HG03095 (cell line): ENCODE results near the gene AMN.

Experiments used
- ATAC-seq: cut with Tn5 transposase; IDR thresholded peaks from one replicate; pipeline ENCODE4 v1.9.1; 2021; ENCODE audit warnings: moderate library complexity; ENCODE audit not compliant: unreplicated experiment

The AMN gene

DNA sequence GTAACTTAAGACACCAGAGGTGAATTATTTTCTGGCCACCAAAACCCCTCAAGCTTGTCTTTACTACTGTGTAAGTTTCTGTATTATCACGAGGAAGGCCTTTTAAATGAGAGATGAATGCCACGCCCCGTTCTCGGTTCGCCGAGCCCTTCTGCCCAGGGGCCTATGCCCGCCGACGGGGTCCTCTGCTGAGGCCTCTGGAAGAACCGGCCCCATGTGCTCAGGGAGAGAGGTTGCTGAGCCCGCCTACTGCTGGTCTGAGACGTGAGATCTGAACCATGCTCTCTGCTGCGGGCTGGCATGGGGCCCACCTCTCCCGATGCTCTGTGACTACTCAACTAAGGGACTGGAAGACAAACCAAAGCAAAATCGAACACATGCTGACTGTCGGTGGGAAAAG is 21.0 kb downstream of the AMN start:
- no peak for ATAC-seq

- no peak for ATAC-seq
These were observed 21.5 kb downstream of the AMN start for GRCh38 chr14:102943979-102944378.

- ATAC-seq, result no peak
These were observed 22.2 kb downstream of the AMN start for GRCh38 chr14:102944448-102945330.

DNA sequence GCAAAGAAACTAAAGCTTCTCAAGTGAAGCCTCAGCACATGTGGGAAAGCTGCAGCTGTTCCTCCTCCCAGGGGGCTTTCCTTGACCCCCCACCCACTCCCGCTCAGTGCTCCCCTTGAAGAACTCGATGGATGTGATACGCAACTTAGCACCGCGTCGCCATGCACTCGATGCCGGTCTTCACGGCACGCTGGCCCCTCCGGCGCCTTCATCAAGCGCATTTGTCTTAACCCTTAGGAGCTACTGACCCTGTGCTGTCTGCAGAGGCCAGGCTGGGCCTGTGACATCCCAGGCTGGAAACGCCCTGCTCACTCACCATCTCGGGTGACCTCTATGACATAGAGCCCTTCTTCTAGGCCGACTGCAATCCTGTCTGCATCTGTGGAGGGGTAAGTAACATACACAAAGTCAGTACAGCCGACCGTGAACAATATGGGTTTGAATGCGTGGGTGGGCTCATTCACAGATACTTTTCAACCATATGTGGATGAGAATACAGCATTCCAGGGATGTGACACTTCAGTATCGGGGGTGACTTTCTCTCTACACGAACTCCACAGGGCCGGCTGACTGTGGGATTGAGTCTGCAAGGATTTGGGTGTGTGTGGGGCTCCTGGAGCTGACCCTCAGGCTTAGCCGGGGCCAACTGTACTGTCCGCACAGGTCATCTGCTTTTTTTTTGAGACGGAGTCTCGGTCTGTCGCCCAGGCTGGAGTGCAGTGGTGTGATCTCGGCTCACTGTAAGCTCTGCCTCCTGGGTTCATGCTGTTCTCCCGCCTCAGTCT is 23.1 kb downstream of the AMN start:
- no peak for ATAC-seq

DNA sequence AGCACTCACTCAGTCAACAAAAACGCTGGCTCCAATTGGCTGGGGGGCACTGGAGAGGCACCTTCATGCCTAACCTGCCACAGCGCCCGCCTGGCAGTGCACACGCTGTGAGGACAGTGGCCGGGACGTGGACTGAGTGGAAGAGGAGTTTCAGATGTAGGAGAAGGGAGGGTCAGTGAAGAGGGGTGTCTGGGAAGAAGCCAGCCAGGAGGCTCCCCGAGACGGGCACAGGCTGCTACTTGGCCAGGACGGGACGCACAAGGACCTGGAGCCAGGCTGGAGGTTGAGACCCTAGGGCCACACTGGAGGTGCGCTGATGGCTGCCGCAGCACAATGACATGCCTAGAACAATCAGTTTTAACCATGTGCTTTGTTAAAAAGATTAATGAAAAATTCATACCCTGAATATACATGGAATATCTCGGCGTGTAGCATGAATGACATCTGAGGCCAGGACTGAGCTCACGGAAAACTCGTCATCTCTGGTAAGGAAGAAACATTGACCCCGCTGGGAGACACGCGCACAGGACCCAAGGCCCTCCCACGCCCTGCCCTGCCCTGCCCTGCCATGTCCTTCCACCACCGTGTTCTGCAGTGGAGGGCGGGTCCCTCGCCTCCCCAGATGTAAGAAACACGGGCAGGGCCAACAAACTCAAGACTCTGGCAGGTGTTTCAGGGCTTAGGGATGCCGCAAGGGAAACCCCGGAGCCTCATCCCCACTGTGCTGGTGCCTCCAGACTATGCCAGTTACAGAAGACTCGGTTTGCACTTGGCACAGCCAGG is 25.0 kb downstream of the AMN start:
- ATAC-seq, result no peak

- no peak for ATAC-seq
These were observed 26.2 kb downstream of the AMN start for GRCh38 chr14:102948698-102949061.

DNA sequence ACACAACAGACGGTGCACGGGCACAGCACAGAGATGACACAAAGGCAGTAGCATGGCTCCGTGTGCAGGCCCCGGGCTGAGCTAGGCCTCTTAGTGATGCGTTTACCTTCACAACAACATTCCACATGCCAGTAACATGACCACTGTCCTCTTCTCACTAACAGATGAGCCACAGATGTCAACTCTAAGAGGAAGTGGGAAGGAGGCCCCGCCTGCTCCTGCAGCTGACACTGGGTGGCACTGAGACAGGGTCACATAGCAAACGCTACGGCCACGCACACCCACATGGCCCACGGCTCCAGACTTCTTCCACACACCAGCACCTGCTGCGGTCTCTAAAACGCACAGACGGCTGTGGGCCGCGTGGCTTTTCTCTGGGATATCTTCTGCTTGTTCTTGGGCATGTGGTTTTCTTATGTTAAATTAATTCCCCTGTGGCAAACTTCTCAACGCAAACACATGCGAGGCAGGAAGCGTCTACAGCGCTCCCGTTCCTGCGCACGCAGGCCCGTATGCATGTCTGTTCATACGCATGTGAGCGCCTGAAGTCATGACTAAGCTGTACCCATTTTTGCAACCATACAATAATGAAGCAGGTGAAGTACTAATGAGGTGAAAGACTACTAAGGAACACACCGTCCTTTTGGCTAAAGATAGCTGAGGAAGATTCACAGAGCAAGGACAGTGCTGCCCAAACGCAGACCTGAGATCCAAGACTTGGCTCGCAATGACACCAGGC is 26.8 kb downstream of the AMN start:
- ATAC-seq, result peak; percentile 49

DNA sequence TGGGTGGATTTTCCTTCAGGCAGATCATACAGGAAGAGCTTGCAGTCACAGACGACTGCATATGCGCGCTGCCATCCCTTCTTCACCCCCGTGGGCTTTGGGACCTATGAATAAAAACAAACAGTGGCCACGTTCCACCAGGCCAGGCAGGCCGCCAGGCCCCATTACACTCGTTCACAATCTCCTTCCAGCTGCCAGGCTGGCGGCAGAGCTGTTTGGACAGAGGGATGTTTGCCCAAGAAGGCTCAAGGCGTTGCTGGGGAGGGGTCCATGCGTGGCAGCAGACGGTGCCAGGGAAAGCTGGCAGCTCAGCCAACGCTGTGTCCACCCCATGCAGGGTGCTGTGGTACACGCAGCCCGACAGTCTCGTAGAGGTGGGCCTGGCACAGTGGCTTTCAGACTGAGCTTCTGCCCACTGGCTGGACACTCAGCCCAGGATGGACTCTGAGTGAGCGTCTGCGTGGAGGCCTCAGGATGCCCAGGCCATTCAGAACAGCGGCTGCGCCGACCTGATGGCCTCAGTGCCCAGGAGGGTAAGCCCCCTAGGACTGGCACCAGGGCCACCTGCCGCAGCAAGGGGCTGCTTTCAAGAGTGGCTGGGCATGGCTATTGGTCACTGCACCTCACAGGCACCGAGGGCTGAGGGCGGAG is 27.5 kb downstream of the AMN start:
- ATAC-seq, result no peak

DNA sequence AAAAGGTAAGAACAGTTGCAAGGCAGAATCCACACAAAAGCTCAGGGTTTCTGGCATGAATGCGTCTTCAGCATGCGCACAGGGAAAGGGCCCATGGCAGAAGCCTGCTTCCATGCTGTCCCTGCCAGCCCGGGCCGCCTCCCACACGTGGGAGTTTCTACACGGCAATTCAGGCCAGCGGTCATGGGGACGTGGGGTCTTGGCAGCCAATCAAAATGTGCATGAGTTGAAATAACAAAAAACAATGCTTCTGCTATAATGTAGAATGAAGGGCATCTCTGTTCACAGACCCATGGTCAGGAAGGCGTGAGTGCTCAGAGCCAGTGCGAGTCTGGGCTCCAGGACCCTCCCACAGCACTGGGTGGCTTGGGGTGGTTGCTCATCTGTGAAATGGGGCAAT is 28.6 kb downstream of the AMN start:
- ATAC-seq, result no peak

DNA sequence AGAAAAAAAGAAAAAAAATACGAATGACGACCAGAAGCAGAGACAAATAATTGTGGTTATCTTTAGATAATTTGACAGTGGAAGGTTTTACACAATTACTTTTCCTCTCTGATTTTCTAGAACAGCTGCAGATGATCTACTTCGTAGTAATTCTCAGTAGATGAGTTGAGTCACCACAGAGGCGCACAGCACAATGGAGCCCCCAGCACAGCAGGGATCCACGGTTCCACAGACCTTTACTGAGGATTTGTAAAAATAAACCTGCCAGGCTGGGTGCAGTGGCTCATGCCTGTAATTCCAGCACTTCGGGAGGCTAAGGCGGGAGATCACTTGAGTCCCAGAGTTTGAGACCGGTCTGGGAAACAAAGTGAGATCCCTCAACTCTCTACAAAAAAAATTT is 29.3 kb downstream of the AMN start:
- no peak for ATAC-seq

DNA sequence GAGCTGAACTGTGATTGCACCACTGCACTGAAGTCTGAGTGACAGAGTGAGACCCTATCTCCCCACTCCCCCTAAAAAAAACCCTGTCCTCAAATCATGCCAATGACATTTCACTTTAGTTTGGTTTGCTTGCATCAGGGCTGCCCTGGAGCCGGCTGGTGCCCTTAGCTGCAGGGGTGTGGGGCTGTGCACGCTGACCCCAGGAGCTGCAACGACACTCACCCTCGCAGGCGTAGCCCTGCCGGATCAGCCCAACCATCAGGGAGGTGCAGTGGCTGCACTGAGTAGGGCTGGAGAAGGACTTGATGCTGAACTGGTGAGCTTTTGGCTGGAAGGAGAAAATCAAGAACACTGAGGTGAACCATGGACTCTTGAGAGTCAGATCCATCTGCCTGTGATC is 29.8 kb downstream of the AMN start:
- no peak for ATAC-seq

GRCh38 chr14:102953100-102953499 is 30.6 kb downstream of the AMN start:
- no peak for ATAC-seq

- no peak for ATAC-seq
These were observed 31.8 kb downstream of the AMN start for GRCh38 chr14:102954081-102954789.

DNA sequence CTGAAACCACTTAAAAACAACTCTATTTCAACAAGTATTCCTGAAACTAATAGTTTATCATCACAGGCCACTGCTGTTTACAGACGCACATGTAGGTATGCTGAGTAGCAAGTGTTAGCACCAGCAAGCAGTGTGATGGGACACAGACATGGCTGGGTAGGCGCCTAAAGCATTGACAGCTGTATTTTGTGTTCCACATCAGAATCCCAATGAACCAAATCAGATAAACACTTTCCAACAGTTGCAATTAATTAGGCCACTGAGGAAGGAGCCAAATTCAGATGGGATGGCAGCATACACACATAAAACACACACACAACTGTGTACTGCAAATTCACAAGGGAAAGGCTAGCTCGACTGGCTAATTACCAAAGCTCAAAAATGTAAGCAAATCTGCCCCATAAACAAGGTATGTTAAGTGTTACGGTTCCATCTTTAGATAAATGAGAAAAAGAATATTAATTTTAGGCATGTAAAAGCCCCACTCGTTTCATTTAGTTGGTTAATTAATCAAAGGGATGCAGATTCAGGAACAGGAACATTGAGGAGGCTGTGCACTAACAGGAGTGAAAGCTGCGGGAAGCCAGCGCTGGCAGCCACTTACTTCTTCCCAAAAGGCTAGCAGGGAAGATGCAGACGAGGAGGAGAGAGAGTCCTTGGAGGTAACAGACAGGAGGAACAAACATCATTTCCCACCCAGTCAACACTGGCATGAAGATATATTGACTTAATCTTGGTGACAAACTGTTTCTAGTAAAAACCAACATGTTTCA is 33.4 kb downstream of the AMN start:
- ATAC-seq, result no peak

GRCh38 chr14:102957222-102957621 is 34.8 kb downstream of the AMN start:
- no peak for ATAC-seq

DNA sequence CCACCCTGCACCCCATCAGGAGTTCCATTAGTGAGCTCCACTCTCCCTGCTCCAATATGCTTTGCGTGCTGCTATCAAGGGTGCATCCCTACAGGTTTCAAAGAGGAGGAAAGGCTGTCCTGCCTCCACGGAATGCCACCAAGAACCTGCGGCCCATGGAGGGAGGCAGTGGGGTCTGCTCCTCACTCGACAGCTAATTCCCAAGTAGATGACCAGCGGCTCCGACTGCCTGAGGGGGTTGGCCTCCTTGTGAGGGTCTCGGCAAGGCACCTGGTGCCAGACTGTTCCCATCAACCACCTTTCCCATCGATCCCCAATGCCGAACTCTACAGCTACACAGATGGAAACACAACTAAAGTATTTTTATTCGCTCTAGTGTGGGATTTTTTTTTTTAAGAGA is 36.0 kb downstream of the AMN start:
- ATAC-seq, result no peak

GRCh38 chr14:102962111-102962627 is 39.7 kb downstream of the AMN start:
- no peak for ATAC-seq

- ATAC-seq, result no peak
These were observed 41.8 kb downstream of the AMN start for GRCh38 chr14:102964152-102964730.
